Upper lobe of right lung (tissue), 1 donor: ENCODE results near the gene LDLRAD3. TPM values are rescaled to one million over a fixed set of nuclear protein-coding genes. Genes with fewer than 3 reads are reported as not detected.

ENCODE experiments used
- ATAC-seq: fragments of 200-7000 bp; cut with Tn5 transposase; one replicate; pipeline ENCODE4 v1.9.1; 2020; ENCODE audit warnings: mild to moderate bottlenecking, moderate library complexity
- DNase-seq: peaks from one replicate; pipeline ENCODE4 v3.0.0-alpha.2; 2020
- H3K27ac ChIP-seq: fragments of 200-600 bp; one replicate; pipeline ENCODE4 v1.8.0; 2022
- H3K27me3 ChIP-seq: fragments of 200-600 bp; one replicate; pipeline ENCODE4 v1.8.0; 2022; ENCODE audit warnings: mild to moderate bottlenecking
- H3K36me3 ChIP-seq: fragments of 200-600 bp; one replicate; pipeline ENCODE4 v1.8.0; 2022
- H3K4me1 ChIP-seq: fragments of 200-600 bp; one replicate; pipeline ENCODE4 v1.8.0; 2022
- H3K4me3 ChIP-seq: fragments of 200-600 bp; one replicate; pipeline ENCODE4 v1.8.0; 2022; ENCODE audit warnings: mild to moderate bottlenecking
- H3K9me3 ChIP-seq: fragments of 200-600 bp; one replicate; pipeline ENCODE4 v1.8.0; 2022
- CTCF ChIP-seq: fragments of 200-600 bp; IDR thresholded peaks from one replicate; pipeline ENCODE4 v1.8.0; 2022; ENCODE audit warnings: antibody characterized with exemption
- intact Hi-C: fragments of 100-400 bp; cut with DNase I; formaldehyde crosslinking; loops from one replicate; pipeline ENCODE4 v1.11.0; 2022
- total RNA-seq: library from RNA; stranded (reverse); fragmentation: NEBNext Ultra II Directional; extraction: Animal tissue kit (Norgen Biotek cat#: 25700); gene quantifications from one replicate; pipeline ENCODE4 v1.2.1, GENCODE V29; 2021
- donor health status: DM: no; HTN: yes; CAD: no; lungs with severe emphysema.

Gene LDLRAD3
- total RNA-seq, 1 donor from 2014 or later, result 7.9 TPM

GRCh38 chr11:35930466-35930865 lies 13.4 kb upstream of the LDLRAD3 start:
- DNase-seq (no peak), ATAC-seq (no peak)
- no peak overlapping the region for H3K27ac ChIP-seq
- H3K4me3 ChIP-seq, result no peak overlapping the region
- H3K4me1 ChIP-seq, result peaks cover 17% of the 10 kb centered on the region
- intact Hi-C loops, result no loop called here
- no peaks in the 10 kb centered on the region for H3K27me3 ChIP-seq
- TF ChIP-seq CTCF, result no peak
- no peaks in the 10 kb centered on the region for H3K36me3 ChIP-seq
- H3K9me3 ChIP-seq, result no peaks in the 10 kb centered on the region

GRCh38 chr11:35932121-35932520 lies 11.7 kb upstream of the LDLRAD3 start:
- no peaks in the 10 kb centered on the region for H3K9me3 ChIP-seq
- no peak for TF ChIP-seq CTCF
- H3K27ac ChIP-seq, result no peak overlapping the region
- H3K4me3 ChIP-seq, result no peak overlapping the region
- no peaks in the 10 kb centered on the region for H3K36me3 ChIP-seq
- DNase-seq (no peak), ATAC-seq (no peak)
- no peaks in the 10 kb centered on the region for H3K27me3 ChIP-seq
- peaks cover 16% of the 10 kb centered on the region for H3K4me1 ChIP-seq
- intact Hi-C loops, result no loop called here

- ATAC-seq (peak; percentile 72), DNase-seq (no peak)
- Histone ChIP-seq H3K4me3 (no peak overlapping the region), H3K4me1 (peaks cover 9% of the 10 kb centered on the region), H3K9me3 (no peaks in the 10 kb centered on the region), H3K27me3 (no peaks in the 10 kb centered on the region), H3K27ac (no peak overlapping the region), H3K36me3 (no peaks in the 10 kb centered on the region)
- no peak for TF ChIP-seq CTCF
- intact Hi-C loops, result no loop called here
Measured at GRCh38 chr11:35932681-35933319, 11.1 kb upstream of the LDLRAD3 start.

- Histone ChIP-seq H3K27me3 (no peaks in the 10 kb centered on the region), H3K9me3 (no peaks in the 10 kb centered on the region), H3K4me1 (peaks cover 6% of the 10 kb centered on the region), H3K36me3 (no peaks in the 10 kb centered on the region), H3K4me3 (no peak overlapping the region), H3K27ac (no peak overlapping the region)
- intact Hi-C loops, result no loop called here
- ATAC-seq (no peak), DNase-seq (no peak)
- TF ChIP-seq CTCF, result no peak
Measured at GRCh38 chr11:35933320-35933871, 10.5 kb upstream of the LDLRAD3 start.

- H3K4me1 ChIP-seq, result peaks cover 6% of the 10 kb centered on the region
- ATAC-seq (no peak), DNase-seq (no peak)
- no peak overlapping the region for H3K4me3 ChIP-seq
- no peaks in the 10 kb centered on the region for H3K9me3 ChIP-seq
- intact Hi-C loops, result no loop called here
- no peaks in the 10 kb centered on the region for H3K36me3 ChIP-seq
- no peaks in the 10 kb centered on the region for H3K27me3 ChIP-seq
- H3K27ac ChIP-seq, result no peak overlapping the region
- no peak for TF ChIP-seq CTCF
Measured at GRCh38 chr11:35934271-35934670, 9.6 kb upstream of the LDLRAD3 start.
